Measurements from ENCODE around the gene MEI1.

MEI1 gene

DNA sequence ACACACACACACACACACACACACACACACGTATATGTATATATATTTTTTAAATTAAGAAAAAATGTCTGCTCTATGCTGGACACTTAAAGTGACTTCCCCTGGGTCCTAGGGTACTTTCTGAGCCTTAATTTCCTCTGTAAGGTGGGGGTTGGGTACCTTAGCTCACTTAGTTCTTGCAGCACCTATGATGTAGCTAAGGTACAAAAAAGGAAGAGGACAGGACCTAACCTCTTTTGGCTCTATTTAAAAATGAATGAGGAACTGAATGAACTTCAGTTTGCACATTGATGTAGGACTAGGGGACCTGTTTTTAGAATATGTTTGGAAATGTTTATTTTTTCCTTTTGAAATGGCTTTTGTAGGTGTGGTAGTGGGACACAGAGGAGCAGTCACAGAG lies 144.7 kb downstream of the MEI1 start:
- no peak for TF ChIP-seq CTCF (IDR thresholded peaks at IDR 0.05; ENCODE audit: poor library complexity, severe bottlenecking)
- Histone ChIP-seq H3K36me3 (ENCODE audit: low read depth) (peaks cover 76% of the 10 kb centered on the region), H3K27me3 (ENCODE audit: insufficient read depth, poor library complexity, severe bottlenecking) (no peaks in the 10 kb centered on the region), H3K4me3 (ENCODE audit: severe bottlenecking) (no peak overlapping the region), H3K4me1 (ENCODE audit: insufficient read depth, poor library complexity, severe bottlenecking) (peaks cover 75% of the 10 kb centered on the region), H3K27ac (ENCODE audit: poor library complexity, severe bottlenecking) (peak overlapping the region; percentile 35), H3K9me3 (ENCODE audit: severe bottlenecking) (no peaks in the 10 kb centered on the region)
- ATAC-seq (ENCODE audit: low read depth) (no peak), DNase-seq (ENCODE audit: low spot score) (no peak)

- no peaks in the 10 kb centered on the region for H3K27me3 ChIP-seq (ENCODE audit: insufficient read depth, poor library complexity, severe bottlenecking)
- peaks cover 76% of the 10 kb centered on the region for H3K36me3 ChIP-seq (ENCODE audit: low read depth)
- H3K9me3 ChIP-seq (ENCODE audit: severe bottlenecking) = no peaks in the 10 kb centered on the region
- DNase-seq (ENCODE audit: low spot score) = no peak
- peak; percentile 37 for ATAC-seq (ENCODE audit: low read depth)
- H3K4me1 ChIP-seq (ENCODE audit: insufficient read depth, poor library complexity, severe bottlenecking) = peaks cover 70% of the 10 kb centered on the region
- H3K27ac ChIP-seq (ENCODE audit: poor library complexity, severe bottlenecking) = peak overlapping the region; percentile 35
- no peak overlapping the region for H3K4me3 ChIP-seq (ENCODE audit: severe bottlenecking)
- TF ChIP-seq CTCF (IDR thresholded peaks at IDR 0.05; ENCODE audit: poor library complexity, severe bottlenecking) = no peak
These were observed 145.2 kb downstream of the MEI1 start for GRCh38 chr22:41844513-41844912.

- no peak for TF ChIP-seq CTCF (IDR thresholded peaks at IDR 0.05; ENCODE audit: poor library complexity, severe bottlenecking)
- DNase-seq (ENCODE audit: low spot score) (no peak), ATAC-seq (ENCODE audit: low read depth) (no peak)
- no peaks in the 10 kb centered on the region for H3K9me3 ChIP-seq (ENCODE audit: severe bottlenecking)
- H3K27me3 ChIP-seq (ENCODE audit: insufficient read depth, poor library complexity, severe bottlenecking) = no peaks in the 10 kb centered on the region
- peaks cover 62% of the 10 kb centered on the region for H3K4me1 ChIP-seq (ENCODE audit: insufficient read depth, poor library complexity, severe bottlenecking)
- peak overlapping the region; percentile 35 for H3K27ac ChIP-seq (ENCODE audit: poor library complexity, severe bottlenecking)
- H3K36me3 ChIP-seq (ENCODE audit: low read depth) = peaks cover 75% of the 10 kb centered on the region
- no peak overlapping the region for H3K4me3 ChIP-seq (ENCODE audit: severe bottlenecking)
These were observed 146.3 kb downstream of the MEI1 start for GRCh38 chr22:41845380-41846267.

- no peak for DNase-seq (ENCODE audit: low spot score)
- Histone ChIP-seq H3K4me3 (ENCODE audit: severe bottlenecking) (no peak overlapping the region), H3K27ac (ENCODE audit: poor library complexity, severe bottlenecking) (peak overlapping the region; percentile 35), H3K4me1 (ENCODE audit: insufficient read depth, poor library complexity, severe bottlenecking) (peaks cover 54% of the 10 kb centered on the region), H3K27me3 (ENCODE audit: insufficient read depth, poor library complexity, severe bottlenecking) (no peaks in the 10 kb centered on the region), H3K9me3 (ENCODE audit: severe bottlenecking) (no peaks in the 10 kb centered on the region), H3K36me3 (ENCODE audit: low read depth) (peaks cover 75% of the 10 kb centered on the region)
- TF ChIP-seq CTCF (IDR thresholded peaks at IDR 0.05; ENCODE audit: poor library complexity, severe bottlenecking) = no peak
- peak; percentile 20; the same call in 2 of the 3 replicates for ATAC-seq (ENCODE audit: low read depth)
These were observed 147.1 kb downstream of the MEI1 start for GRCh38 chr22:41846268-41846987.

Data from RWPE2 (cell line).